ENCODE data around the gene PDE4DIP.
"Not testable (repeated sequence)": the region's sequence is repeated elsewhere in the genome, so short reads cannot be mapped to it uniquely, and the experiment has no call there.

GRCh38 chr1:148808268-148808928, 35.8 kb upstream of the PDE4DIP start:
- TF ChIP-seq, protein P1, sequence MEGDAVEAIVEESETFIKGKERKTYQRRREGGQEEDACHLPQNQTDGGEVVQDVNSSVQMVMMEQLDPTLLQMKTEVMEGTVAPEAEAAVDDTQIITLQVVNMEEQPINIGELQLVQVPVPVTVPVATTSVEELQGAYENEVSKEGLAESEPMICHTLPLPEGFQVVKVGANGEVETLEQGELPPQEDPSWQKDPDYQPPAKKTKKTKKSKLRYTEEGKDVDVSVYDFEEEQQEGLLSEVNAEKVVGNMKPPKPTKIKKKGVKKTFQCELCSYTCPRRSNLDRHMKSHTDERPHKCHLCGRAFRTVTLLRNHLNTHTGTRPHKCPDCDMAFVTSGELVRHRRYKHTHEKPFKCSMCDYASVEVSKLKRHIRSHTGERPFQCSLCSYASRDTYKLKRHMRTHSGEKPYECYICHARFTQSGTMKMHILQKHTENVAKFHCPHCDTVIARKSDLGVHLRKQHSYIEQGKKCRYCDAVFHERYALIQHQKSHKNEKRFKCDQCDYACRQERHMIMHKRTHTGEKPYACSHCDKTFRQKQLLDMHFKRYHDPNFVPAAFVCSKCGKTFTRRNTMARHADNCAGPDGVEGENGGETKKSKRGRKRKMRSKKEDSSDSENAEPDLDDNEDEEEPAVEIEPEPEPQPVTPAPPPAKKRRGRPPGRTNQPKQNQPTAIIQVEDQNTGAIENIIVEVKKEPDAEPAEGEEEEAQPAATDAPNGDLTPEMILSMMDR (conservative IDR thresholded peaks at IDR 0.05; ENCODE audit: low read length): not testable (repeated sequence)
- not testable (repeated sequence) for TF ChIP-seq EZH2phosphoT487 (IDR thresholded peaks at IDR 0.05; ENCODE audit: borderline replicate concordance, low read depth, low read length)
